Panc1 (cell line): ENCODE results near the gene LGR5. TPM values are rescaled to one million over a fixed set of nuclear protein-coding genes. Genes with fewer than 3 reads are reported as not detected.

ENCODE experiments used
- ATAC-seq: fragments of 200-7000 bp; cut with Tn5 transposase; 2 replicates; pipeline ENCODE4 v1.9.1; 2020; ENCODE audit warnings: mild to moderate bottlenecking, moderate library complexity
- BruUV-seq: library from RNA; stranded (reverse); fragments of 400-500 nt; replicated peaks from 2 replicates; lab custom pipeline; 2021; lab: Mats Ljungman, UMichigan
- CTCF ChIA-PET: fragments of 300-600 bp; sonication (Branson Sonifier 250); formaldehyde crosslinking; loops from one replicate; lab custom pipeline; 2022; ENCODE audit warnings: antibody characterized with exemption; lab: Charles Lee
- POLR2A ChIA-PET: fragments of 300-600 bp; sonication (Branson Sonifier 250); formaldehyde crosslinking; loops from one replicate; lab custom pipeline; 2022; ENCODE audit warnings: antibody characterized with exemption; lab: Charles Lee
- DNase-seq: peaks from one replicate; pipeline ENCODE4 v3.0.0-alpha.2; 2010; ENCODE audit warnings: low read depth, low spot score
- H3K27ac ChIP-seq: 2 replicates; pipeline ENCODE4 v1.5.1; 2011; ENCODE audit warnings: mild to moderate bottlenecking, low read length, inconsistent platforms
- H3K27me3 ChIP-seq: fragments of 200-500 bp; sonication (Bioruptor generic); 2 replicates; pipeline ENCODE4 v1.6.0; 2014; ENCODE audit warnings: low read length, inconsistent platforms; ENCODE audit not compliant: control insufficient read depth, insufficient read depth
- H3K36me3 ChIP-seq: fragments of 200-500 bp; sonication (Bioruptor generic); 2 replicates; pipeline ENCODE4 v1.5.1; 2014; ENCODE audit warnings: inconsistent platforms, mild to moderate bottlenecking, low read length, moderate library complexity; ENCODE audit not compliant: control insufficient read depth, insufficient read depth
- H3K4me1 ChIP-seq: 2 replicates; pipeline ENCODE4 v1.5.1; 2011; ENCODE audit warnings: inconsistent platforms, mild to moderate bottlenecking, low read length, moderate library complexity; ENCODE audit not compliant: control insufficient read depth, insufficient read depth
- H3K4me3 ChIP-seq, 2 experiments: 2 replicates each; pipeline ENCODE4 v1.5.1; 2011 to 2012; ENCODE audit warnings: low read depth in 2 of 2, low read length in 2 of 2, mild to moderate bottlenecking in 2 of 2, inconsistent platforms in 1 of 2, moderate library complexity in 1 of 2
- H3K9me3 ChIP-seq: fragments of 200-500 bp; sonication (Bioruptor generic); 2 replicates; pipeline ENCODE4 v1.5.1; 2014; ENCODE audit warnings: low read depth, mild to moderate bottlenecking, inconsistent platforms, low read length, moderate library complexity; ENCODE audit not compliant: control insufficient read depth, insufficient read depth
- POLR2AphosphoS5 ChIP-seq: IDR thresholded peaks from 2 replicates; pipeline ENCODE4 v1.6.1; 2012; ENCODE audit warnings: mild to moderate bottlenecking, low read depth, low read length, moderate library complexity
- SIN3A ChIP-seq: IDR thresholded peaks from 2 replicates; pipeline ENCODE4 v1.6.1; 2012; ENCODE audit warnings: low read depth, mild to moderate bottlenecking, low read length, moderate library complexity, borderline replicate concordance; ENCODE audit not compliant: insufficient read depth
- TCF7L2 ChIP-seq: IDR thresholded peaks from 2 replicates; pipeline ENCODE4 v1.6.1; 2011; ENCODE audit warnings: mild to moderate bottlenecking, low read depth, low read length, inconsistent platforms
- in situ Hi-C: cut with HindIII; loops from 2 replicates; pipeline ENCODE4 v1.10.0; 2016; ENCODE audit warnings: low sequenced_read_pairs, low pct_unique_long_range_greater_than_20kb
- intact Hi-C: fragments of 100-400 bp; cut with micrococcal nuclease; formaldehyde crosslinking; loops from one replicate; pipeline ENCODE4 v1.10.0; 2022; ENCODE audit not compliant: unreplicated experiment
- total RNA-seq: library from RNA; stranded (reverse); gene quantifications from one replicate; pipeline ENCODE4 v1.2.1, GENCODE V29; 2021; ENCODE audit not compliant: unreplicated experiment
- TF ChIP-seq, protein P1 (sequence below): fragments of 450-650 bp; IDR thresholded peaks from 2 replicates; pipeline ENCODE4 v1.5.1; 2017; ENCODE audit warnings: mild to moderate bottlenecking
- TF ChIP-seq, protein P2 (sequence below), 2 experiments: IDR thresholded peaks; 2 replicates each; pipeline ENCODE4 v1.6.1; 2011 to 2012; ENCODE audit warnings: low read depth in 2 of 2, control low read depth in 1 of 2, low read length in 1 of 2, mild to moderate bottlenecking in 1 of 2, moderate library complexity in 1 of 2; ENCODE audit not compliant: insufficient read depth in 1 of 2

The LGR5 gene
- total RNA-seq, 1 experiment from 2014 or later: 1.9 TPM

DNA sequence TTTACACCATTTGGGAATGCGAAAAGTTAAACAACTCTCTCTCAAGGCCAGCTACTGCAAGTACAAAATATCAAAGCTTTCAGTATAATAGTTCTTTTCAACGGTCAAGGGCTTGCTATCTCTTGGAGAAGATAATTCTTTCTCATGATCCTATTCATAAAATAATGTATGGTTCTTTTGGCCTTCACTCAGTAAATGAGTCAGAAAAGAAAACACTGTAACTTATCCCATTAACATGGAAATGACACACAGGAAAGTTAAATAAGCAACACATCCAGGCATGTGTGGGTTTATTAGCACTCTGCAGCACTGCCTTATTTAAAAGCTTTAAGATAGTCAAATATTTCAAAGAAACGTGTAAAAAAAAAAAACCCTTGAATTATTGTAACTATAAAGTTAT lies 187.2 kb downstream of the LGR5 start:
- H3K27ac ChIP-seq: no peak overlapping the region
- peaks cover 79% of the 10 kb centered on the region for H3K36me3 ChIP-seq
- no peaks in the 10 kb centered on the region for H3K9me3 ChIP-seq
- in situ Hi-C loops: no loop called here
- ATAC-seq: no peak
- H3K27me3 ChIP-seq: no peaks in the 10 kb centered on the region
- DNase-seq: no peak
- no peak overlapping the region for H3K4me3 ChIP-seq
- intact Hi-C loops: no loop called here
- BruUV-seq: no TSS peak
- CTCF ChIA-PET: interaction anchor here (0.6 kb wide), 1 partner anchor 1814 kb away, joined by 3 read pairs; no protein-coding TSS in a partner anchor
- H3K4me1 ChIP-seq: no peaks in the 10 kb centered on the region
- POLR2A ChIA-PET: no interaction called here
- TF ChIP-seq, protein P1, sequence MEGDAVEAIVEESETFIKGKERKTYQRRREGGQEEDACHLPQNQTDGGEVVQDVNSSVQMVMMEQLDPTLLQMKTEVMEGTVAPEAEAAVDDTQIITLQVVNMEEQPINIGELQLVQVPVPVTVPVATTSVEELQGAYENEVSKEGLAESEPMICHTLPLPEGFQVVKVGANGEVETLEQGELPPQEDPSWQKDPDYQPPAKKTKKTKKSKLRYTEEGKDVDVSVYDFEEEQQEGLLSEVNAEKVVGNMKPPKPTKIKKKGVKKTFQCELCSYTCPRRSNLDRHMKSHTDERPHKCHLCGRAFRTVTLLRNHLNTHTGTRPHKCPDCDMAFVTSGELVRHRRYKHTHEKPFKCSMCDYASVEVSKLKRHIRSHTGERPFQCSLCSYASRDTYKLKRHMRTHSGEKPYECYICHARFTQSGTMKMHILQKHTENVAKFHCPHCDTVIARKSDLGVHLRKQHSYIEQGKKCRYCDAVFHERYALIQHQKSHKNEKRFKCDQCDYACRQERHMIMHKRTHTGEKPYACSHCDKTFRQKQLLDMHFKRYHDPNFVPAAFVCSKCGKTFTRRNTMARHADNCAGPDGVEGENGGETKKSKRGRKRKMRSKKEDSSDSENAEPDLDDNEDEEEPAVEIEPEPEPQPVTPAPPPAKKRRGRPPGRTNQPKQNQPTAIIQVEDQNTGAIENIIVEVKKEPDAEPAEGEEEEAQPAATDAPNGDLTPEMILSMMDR: no peak
- TF ChIP-seq SIN3A (no peak), POLR2AphosphoS5 (no peak), TCF7L2 (no peak)
- TF ChIP-seq, protein P2, sequence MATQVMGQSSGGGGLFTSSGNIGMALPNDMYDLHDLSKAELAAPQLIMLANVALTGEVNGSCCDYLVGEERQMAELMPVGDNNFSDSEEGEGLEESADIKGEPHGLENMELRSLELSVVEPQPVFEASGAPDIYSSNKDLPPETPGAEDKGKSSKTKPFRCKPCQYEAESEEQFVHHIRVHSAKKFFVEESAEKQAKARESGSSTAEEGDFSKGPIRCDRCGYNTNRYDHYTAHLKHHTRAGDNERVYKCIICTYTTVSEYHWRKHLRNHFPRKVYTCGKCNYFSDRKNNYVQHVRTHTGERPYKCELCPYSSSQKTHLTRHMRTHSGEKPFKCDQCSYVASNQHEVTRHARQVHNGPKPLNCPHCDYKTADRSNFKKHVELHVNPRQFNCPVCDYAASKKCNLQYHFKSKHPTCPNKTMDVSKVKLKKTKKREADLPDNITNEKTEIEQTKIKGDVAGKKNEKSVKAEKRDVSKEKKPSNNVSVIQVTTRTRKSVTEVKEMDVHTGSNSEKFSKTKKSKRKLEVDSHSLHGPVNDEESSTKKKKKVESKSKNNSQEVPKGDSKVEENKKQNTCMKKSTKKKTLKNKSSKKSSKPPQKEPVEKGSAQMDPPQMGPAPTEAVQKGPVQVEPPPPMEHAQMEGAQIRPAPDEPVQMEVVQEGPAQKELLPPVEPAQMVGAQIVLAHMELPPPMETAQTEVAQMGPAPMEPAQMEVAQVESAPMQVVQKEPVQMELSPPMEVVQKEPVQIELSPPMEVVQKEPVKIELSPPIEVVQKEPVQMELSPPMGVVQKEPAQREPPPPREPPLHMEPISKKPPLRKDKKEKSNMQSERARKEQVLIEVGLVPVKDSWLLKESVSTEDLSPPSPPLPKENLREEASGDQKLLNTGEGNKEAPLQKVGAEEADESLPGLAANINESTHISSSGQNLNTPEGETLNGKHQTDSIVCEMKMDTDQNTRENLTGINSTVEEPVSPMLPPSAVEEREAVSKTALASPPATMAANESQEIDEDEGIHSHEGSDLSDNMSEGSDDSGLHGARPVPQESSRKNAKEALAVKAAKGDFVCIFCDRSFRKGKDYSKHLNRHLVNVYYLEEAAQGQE (IDR thresholded peaks at IDR 0.05; ENCODE audit: insufficient read depth in 1 of 2, low read depth in 2 of 2, low read length in 1 of 2): no peak

DNA sequence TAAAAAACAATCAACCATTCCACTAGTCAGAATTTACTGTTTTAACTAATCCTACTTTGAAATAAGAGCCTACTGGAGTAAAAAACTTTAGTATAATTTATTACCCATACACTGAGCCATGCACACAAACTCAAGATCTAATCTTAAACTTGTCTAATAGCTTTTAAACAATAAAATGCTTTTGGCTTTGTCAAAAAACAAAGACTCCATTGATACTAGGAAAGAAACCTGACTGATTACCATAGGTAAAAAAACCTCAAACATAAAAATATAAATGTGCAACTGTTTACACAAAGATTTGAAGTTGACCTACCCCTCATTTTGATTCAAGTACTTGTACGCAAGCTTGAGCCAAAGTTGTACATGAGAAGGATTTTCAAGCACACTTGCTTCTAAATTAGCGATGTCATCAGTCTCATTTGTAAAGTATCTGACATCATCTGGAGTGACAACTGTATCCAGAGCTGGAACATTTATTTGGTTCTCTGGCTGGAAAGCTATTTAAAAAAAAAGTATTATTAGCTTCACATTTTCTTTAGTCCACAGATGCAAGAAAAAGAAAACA lies 187.9 kb downstream of the LGR5 start:
- intact Hi-C loops: no loop called here
- POLR2A ChIA-PET: no interaction called here
- BruUV-seq: no TSS peak
- Histone ChIP-seq H3K27ac (no peak overlapping the region), H3K27me3 (no peaks in the 10 kb centered on the region), H3K4me1 (no peaks in the 10 kb centered on the region), H3K36me3 (peaks cover 86% of the 10 kb centered on the region), H3K9me3 (no peaks in the 10 kb centered on the region), H3K4me3 (no peak overlapping the region)
- ATAC-seq (no peak), DNase-seq (no peak)
- TF ChIP-seq TCF7L2 (no peak), SIN3A (no peak), POLR2AphosphoS5 (no peak)
- TF ChIP-seq, protein P1: no peak
- TF ChIP-seq, protein P2 (IDR thresholded peaks at IDR 0.05; ENCODE audit: insufficient read depth in 1 of 2, low read depth in 2 of 2, low read length in 1 of 2): no peak
- in situ Hi-C loops: no loop called here
- CTCF ChIA-PET: interaction anchor here (0.6 kb wide), 1 partner anchor 1814 kb away, joined by 3 read pairs; no protein-coding TSS in a partner anchor
